Measurements from ENCODE around the gene ECT2L. TPM values are rescaled to one million over a fixed set of nuclear protein-coding genes. Genes with fewer than 3 reads are reported as not detected.
A peak's percentile ranks its signal among the peaks of the same experiment; 100 is the strongest.

ECT2L gene
- total RNA-seq, 1 donor from 2014 or later, result not detected

GRCh38 chr6:138769102-138769676 lies 26.7 kb upstream of the ECT2L start:
- Mint-ChIP-seq H3K9me3 (ENCODE audit: unreplicated experiment) (no peaks in the 10 kb centered on the region), H3K27me3 (ENCODE audit: unreplicated experiment) (peaks cover 2% of the 10 kb centered on the region), H3K4me1 (ENCODE audit: unreplicated experiment) (peaks cover 25% of the 10 kb centered on the region), H3K27ac (ENCODE audit: unreplicated experiment) (no peak overlapping the region), H3K4me3 (ENCODE audit: unreplicated experiment) (no peak overlapping the region), H3K36me3 (ENCODE audit: low read depth, unreplicated experiment) (no peaks in the 10 kb centered on the region)
- DNase-seq (ENCODE audit: low spot score), result no peak
- TF ChIP-seq, protein P1, sequence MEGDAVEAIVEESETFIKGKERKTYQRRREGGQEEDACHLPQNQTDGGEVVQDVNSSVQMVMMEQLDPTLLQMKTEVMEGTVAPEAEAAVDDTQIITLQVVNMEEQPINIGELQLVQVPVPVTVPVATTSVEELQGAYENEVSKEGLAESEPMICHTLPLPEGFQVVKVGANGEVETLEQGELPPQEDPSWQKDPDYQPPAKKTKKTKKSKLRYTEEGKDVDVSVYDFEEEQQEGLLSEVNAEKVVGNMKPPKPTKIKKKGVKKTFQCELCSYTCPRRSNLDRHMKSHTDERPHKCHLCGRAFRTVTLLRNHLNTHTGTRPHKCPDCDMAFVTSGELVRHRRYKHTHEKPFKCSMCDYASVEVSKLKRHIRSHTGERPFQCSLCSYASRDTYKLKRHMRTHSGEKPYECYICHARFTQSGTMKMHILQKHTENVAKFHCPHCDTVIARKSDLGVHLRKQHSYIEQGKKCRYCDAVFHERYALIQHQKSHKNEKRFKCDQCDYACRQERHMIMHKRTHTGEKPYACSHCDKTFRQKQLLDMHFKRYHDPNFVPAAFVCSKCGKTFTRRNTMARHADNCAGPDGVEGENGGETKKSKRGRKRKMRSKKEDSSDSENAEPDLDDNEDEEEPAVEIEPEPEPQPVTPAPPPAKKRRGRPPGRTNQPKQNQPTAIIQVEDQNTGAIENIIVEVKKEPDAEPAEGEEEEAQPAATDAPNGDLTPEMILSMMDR (IDR thresholded peaks at IDR 0.05; ENCODE audit: unreplicated experiment), result no peak

- Mint-ChIP-seq H3K27ac (ENCODE audit: unreplicated experiment) (peak overlapping the region; percentile 100), H3K27me3 (ENCODE audit: unreplicated experiment) (peaks cover 2% of the 10 kb centered on the region), H3K36me3 (ENCODE audit: low read depth, unreplicated experiment) (no peaks in the 10 kb centered on the region), H3K9me3 (ENCODE audit: unreplicated experiment) (no peaks in the 10 kb centered on the region), H3K4me3 (ENCODE audit: unreplicated experiment) (peak overlapping the region; percentile 99), H3K4me1 (ENCODE audit: unreplicated experiment) (peaks cover 15% of the 10 kb centered on the region)
- DNase-seq (ENCODE audit: low spot score), result no peak
- TF ChIP-seq, protein P1 (IDR thresholded peaks at IDR 0.05; ENCODE audit: unreplicated experiment), result no peak
Observed at GRCh38 chr6:138772596-138773176, 23.2 kb upstream of the ECT2L start.

- Mint-ChIP-seq H3K9me3 (ENCODE audit: unreplicated experiment) (no peaks in the 10 kb centered on the region), H3K27me3 (ENCODE audit: unreplicated experiment) (peaks cover 2% of the 10 kb centered on the region), H3K36me3 (ENCODE audit: low read depth, unreplicated experiment) (no peaks in the 10 kb centered on the region), H3K4me1 (ENCODE audit: unreplicated experiment) (peaks cover 15% of the 10 kb centered on the region), H3K27ac (ENCODE audit: unreplicated experiment) (peak within 1 kb of the TSS; percentile 100), H3K4me3 (ENCODE audit: unreplicated experiment) (peak within 1 kb of the TSS; percentile 99)
- TF ChIP-seq, protein P1 (IDR thresholded peaks at IDR 0.05; ENCODE audit: unreplicated experiment), result no peak
- peak; percentile 85 for DNase-seq (ENCODE audit: low spot score)
Observed at GRCh38 chr6:138773177-138774091, 22.5 kb upstream of the ECT2L start, which contains the start of gene CCDC28A. CCDC28A (plus strand) TSS chr6:138773769; CDS start chr6:138776121, 2,352 bp downstream.

DNA sequence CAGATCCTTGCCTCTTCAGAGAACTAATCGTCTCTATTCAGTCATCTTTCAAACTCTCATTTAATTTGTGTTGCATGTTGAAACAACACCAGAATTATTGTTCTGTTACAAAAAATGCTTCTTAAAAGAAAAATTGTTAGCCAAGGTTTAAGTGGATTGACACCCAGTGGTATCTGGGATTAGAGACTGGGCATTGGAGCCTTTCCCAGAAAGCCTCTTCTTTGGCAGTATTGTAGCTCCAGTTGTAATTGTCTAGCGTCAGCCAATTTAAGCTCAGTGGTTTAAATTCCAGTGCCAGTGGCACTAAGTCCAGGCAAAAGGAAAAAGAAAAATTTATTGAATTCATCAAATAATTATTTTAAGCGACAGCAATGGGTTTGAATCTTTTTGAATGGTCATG lies 21.5 kb upstream of the ECT2L start:
- no peaks in the 10 kb centered on the region for H3K36me3 Mint-ChIP-seq (ENCODE audit: low read depth, unreplicated experiment)

More for the DNA sequence above, 21.5 kb upstream of the ECT2L start:
- Mint-ChIP-seq H3K4me1 (ENCODE audit: unreplicated experiment) (peaks cover 11% of the 10 kb centered on the region), H3K27ac (ENCODE audit: unreplicated experiment) (peak overlapping the region; percentile 100), H3K27me3 (ENCODE audit: unreplicated experiment) (peaks cover 2% of the 10 kb centered on the region), H3K9me3 (ENCODE audit: unreplicated experiment) (no peaks in the 10 kb centered on the region), H3K4me3 (ENCODE audit: unreplicated experiment) (peak overlapping the region; percentile 99)
- TF ChIP-seq, protein P1 (IDR thresholded peaks at IDR 0.05; ENCODE audit: unreplicated experiment), result no peak
- no peak for DNase-seq (ENCODE audit: low spot score)

Data from endothelial cell (in vitro differentiated cells).